Subcutaneous abdominal adipose tissue (tissue), 5 donors: ENCODE measurements around the gene GMPR.
"Not testable (repeated sequence)": the region's sequence is repeated elsewhere in the genome, so short reads cannot be mapped to it uniquely, and the experiment has no call there.

Experiments
- H3K27ac ChIP-seq: one replicate; pipeline ENCODE4 v1.7.0; 2013; ENCODE audit warnings: low read depth, mild to moderate bottlenecking, inconsistent platforms, low read length, moderate library complexity
- H3K27me3 ChIP-seq, 5 donors: one replicate each; pipeline ENCODE4 v1.7.0; 2013; ENCODE audit warnings: low read length in 5 of 5, inconsistent platforms in 1 of 5; ENCODE audit not compliant: control insufficient read depth in 5 of 5, insufficient read depth in 4 of 5
- H3K36me3 ChIP-seq, 5 donors: one replicate each; pipeline ENCODE4 v1.7.0; 2013; ENCODE audit warnings: low read length in 5 of 5; ENCODE audit not compliant: control insufficient read depth in 5 of 5, insufficient read depth in 5 of 5
- H3K4me1 ChIP-seq, 5 donors: one replicate each; pipeline ENCODE4 v1.7.0; 2013; ENCODE audit warnings: low read length in 5 of 5, mild to moderate bottlenecking in 3 of 5, moderate library complexity in 1 of 5; ENCODE audit not compliant: control insufficient read depth in 5 of 5, insufficient read depth in 5 of 5
- H3K4me3 ChIP-seq, 5 donors: one replicate each; pipeline ENCODE4 v1.7.0; 2013; ENCODE audit warnings: low read length in 5 of 5, low read depth in 1 of 5
- H3K9ac ChIP-seq, 5 donors: one replicate each; pipeline ENCODE4 v1.7.0; 2013; ENCODE audit warnings: low read length in 5 of 5, mild to moderate bottlenecking in 4 of 5, moderate library complexity in 3 of 5
- H3K9me3 ChIP-seq, 5 donors: one replicate each; pipeline ENCODE4 v1.7.0; 2013; ENCODE audit warnings: low read length in 5 of 5; ENCODE audit not compliant: control insufficient read depth in 5 of 5
- donor health status: healthy.
- donor health status: healthy.
- donor health status: healthy.
- donor health status: healthy.
- donor health status: healthy.

Gene GMPR

GRCh38 chr6:16257999-16258708 lies 19.8 kb downstream of the GMPR start:
- no peaks in the 10 kb centered on the region for H3K4me1 ChIP-seq
- no peaks in the 10 kb centered on the region for H3K36me3 ChIP-seq
- no peaks in the 10 kb centered on the region for H3K27me3 ChIP-seq
- no peak overlapping the region for H3K4me3 ChIP-seq
- no peak overlapping the region for H3K9ac ChIP-seq
- no peak overlapping the region for H3K27ac ChIP-seq
- peaks cover 0 to 4% (median 0%) of the 10 kb centered on the region in 5 donors for H3K9me3 ChIP-seq

GRCh38 chr6:16258709-16259075 lies 20.3 kb downstream of the GMPR start:
- Histone ChIP-seq H3K4me3 (no peak overlapping the region), H3K9ac (no peak overlapping the region), H3K4me1 (no peaks in the 10 kb centered on the region), H3K36me3 (no peaks in the 10 kb centered on the region), H3K9me3 (peaks cover 0 to 4% (median 0%) of the 10 kb centered on the region in 5 donors), H3K27ac (no peak overlapping the region), H3K27me3 (no peaks in the 10 kb centered on the region)

GRCh38 chr6:16259604-16260003 lies 21.2 kb downstream of the GMPR start:
- H3K36me3 ChIP-seq, H3K4me1 ChIP-seq, H3K4me3 ChIP-seq, H3K27ac ChIP-seq, H3K9me3 ChIP-seq, H3K9ac ChIP-seq, H3K27me3 ChIP-seq: not testable (repeated sequence)

GRCh38 chr6:16260602-16261001 lies 22.2 kb downstream of the GMPR start:
- H3K4me3 ChIP-seq, H3K36me3 ChIP-seq, H3K27ac ChIP-seq, H3K9me3 ChIP-seq, H3K4me1 ChIP-seq, H3K9ac ChIP-seq, H3K27me3 ChIP-seq: not testable (repeated sequence)

GRCh38 chr6:16262773-16263172 lies 24.4 kb downstream of the GMPR start:
- H3K9ac ChIP-seq, H3K4me3 ChIP-seq, H3K9me3 ChIP-seq, H3K27me3 ChIP-seq, H3K36me3 ChIP-seq, H3K4me1 ChIP-seq, H3K27ac ChIP-seq: not testable (repeated sequence)

GRCh38 chr6:16263464-16264099 lies 25.2 kb downstream of the GMPR start:
- H3K9me3 ChIP-seq, H3K4me1 ChIP-seq, H3K27me3 ChIP-seq, H3K27ac ChIP-seq, H3K4me3 ChIP-seq, H3K9ac ChIP-seq, H3K36me3 ChIP-seq: not testable (repeated sequence)

GRCh38 chr6:16264785-16265184 lies 26.4 kb downstream of the GMPR start:
- Histone ChIP-seq H3K9me3 (no peaks in the 10 kb centered on the region), H3K4me3 (no peak overlapping the region), H3K27me3 (no peaks in the 10 kb centered on the region), H3K27ac (no peak overlapping the region), H3K4me1 (no peaks in the 10 kb centered on the region), H3K9ac (no peak overlapping the region), H3K36me3 (no peaks in the 10 kb centered on the region)

- H3K27me3 ChIP-seq = no peaks in the 10 kb centered on the region
- H3K4me1 ChIP-seq = no peaks in the 10 kb centered on the region
- H3K36me3 ChIP-seq = no peaks in the 10 kb centered on the region
- H3K9me3 ChIP-seq = no peaks in the 10 kb centered on the region
- no peak overlapping the region for H3K27ac ChIP-seq
- no peak overlapping the region for H3K4me3 ChIP-seq
- no peak overlapping the region for H3K9ac ChIP-seq
Observed at GRCh38 chr6:16265351-16266341, 27.3 kb downstream of the GMPR start.

GRCh38 chr6:16267428-16268263 lies 29.3 kb downstream of the GMPR start:
- no peak overlapping the region for H3K9ac ChIP-seq
- no peaks in the 10 kb centered on the region for H3K36me3 ChIP-seq
- H3K27ac ChIP-seq = no peak overlapping the region
- H3K9me3 ChIP-seq = no peaks in the 10 kb centered on the region
- H3K4me1 ChIP-seq = no peaks in the 10 kb centered on the region
- H3K27me3 ChIP-seq = no peaks in the 10 kb centered on the region
- no peak overlapping the region for H3K4me3 ChIP-seq
